ENCODE measurements around the gene MYH16.

Gene MYH16

GRCh38 chr7:99260395-99260794, 12.2 kb upstream of the MYH16 start:
- TF ChIP-seq SIN3A (IDR thresholded peaks at IDR 0.05; ENCODE audit: borderline replicate concordance, insufficient read depth, low read length) = no peak

GRCh38 chr7:99261646-99262045, 11.0 kb upstream of the MYH16 start:
- TF ChIP-seq SIN3A (IDR thresholded peaks at IDR 0.05; ENCODE audit: borderline replicate concordance, insufficient read depth, low read length) = no peak
- TF ChIP-seq REST (IDR thresholded peaks at IDR 0.05; ENCODE audit: insufficient read depth in 1 of 2, low read depth in 2 of 2, low read length in 2 of 2) = no peak
- TF ChIP-seq POLR2AphosphoS5 (IDR thresholded peaks at IDR 0.05; ENCODE audit: low read depth, low read length) = no peak
- TF ChIP-seq FOXP2 (optimal IDR thresholded peaks at IDR 0.05; ENCODE audit: borderline replicate concordance, extremely low read depth, extremely low read length, insufficient read depth) = no peak
- TF ChIP-seq TAF1 (IDR thresholded peaks at IDR 0.05; ENCODE audit: borderline replicate concordance, insufficient read depth, low read length) = no peak

GRCh38 chr7:99265848-99266480, 6.7 kb upstream of the MYH16 start:
- TF ChIP-seq POLR2AphosphoS5 (IDR thresholded peaks at IDR 0.05; ENCODE audit: low read depth, low read length) = no peak
- TF ChIP-seq TAF1 (IDR thresholded peaks at IDR 0.05; ENCODE audit: borderline replicate concordance, insufficient read depth, low read length) = no peak
- no peak for TF ChIP-seq FOXP2 (optimal IDR thresholded peaks at IDR 0.05; ENCODE audit: borderline replicate concordance, extremely low read depth, extremely low read length, insufficient read depth)
- no peak for TF ChIP-seq SIN3A (IDR thresholded peaks at IDR 0.05; ENCODE audit: borderline replicate concordance, insufficient read depth, low read length)
- TF ChIP-seq REST (IDR thresholded peaks at IDR 0.05; ENCODE audit: insufficient read depth in 1 of 2, low read depth in 2 of 2, low read length in 2 of 2) = no peak

GRCh38 chr7:99267481-99267840, 5.2 kb upstream of the MYH16 start:
- TF ChIP-seq POLR2AphosphoS5 (IDR thresholded peaks at IDR 0.05; ENCODE audit: low read depth, low read length) = no peak
- peak; percentile 10 for TF ChIP-seq FOXP2 (optimal IDR thresholded peaks at IDR 0.05; ENCODE audit: borderline replicate concordance, extremely low read depth, extremely low read length, insufficient read depth)

- TF ChIP-seq SIN3A (IDR thresholded peaks at IDR 0.05; ENCODE audit: borderline replicate concordance, insufficient read depth, low read length) (no peak), POLR2AphosphoS5 (IDR thresholded peaks at IDR 0.05; ENCODE audit: low read depth, low read length) (no peak), TAF1 (IDR thresholded peaks at IDR 0.05; ENCODE audit: borderline replicate concordance, insufficient read depth, low read length) (no peak), FOXP2 (optimal IDR thresholded peaks at IDR 0.05; ENCODE audit: borderline replicate concordance, extremely low read depth, extremely low read length, insufficient read depth) (no peak), REST (IDR thresholded peaks at IDR 0.05; ENCODE audit: insufficient read depth in 1 of 2, low read depth in 2 of 2, low read length in 2 of 2) (no peak)
These were observed 4.6 kb upstream of the MYH16 start for GRCh38 chr7:99267841-99268576.

GRCh38 chr7:99268577-99268908, 4.1 kb upstream of the MYH16 start:
- no peak for TF ChIP-seq REST (IDR thresholded peaks at IDR 0.05; ENCODE audit: insufficient read depth in 1 of 2, low read depth in 2 of 2, low read length in 2 of 2)
- no peak for TF ChIP-seq POLR2AphosphoS5 (IDR thresholded peaks at IDR 0.05; ENCODE audit: low read depth, low read length)
- TF ChIP-seq SIN3A (IDR thresholded peaks at IDR 0.05; ENCODE audit: borderline replicate concordance, insufficient read depth, low read length) = no peak
- no peak for TF ChIP-seq FOXP2 (optimal IDR thresholded peaks at IDR 0.05; ENCODE audit: borderline replicate concordance, extremely low read depth, extremely low read length, insufficient read depth)
- TF ChIP-seq TAF1 (IDR thresholded peaks at IDR 0.05; ENCODE audit: borderline replicate concordance, insufficient read depth, low read length) = no peak
